Prostate gland (tissue), 2 donors: ENCODE measurements around the gene CDC42BPB. TPM values are rescaled to one million over a fixed set of nuclear protein-coding genes. Genes with fewer than 3 reads are reported as not detected.

Experiments used
- DNase-seq: peaks from one replicate; pipeline ENCODE4 v3.0.0-alpha.2; 2019; ENCODE audit warnings: low spot score
- H3K27ac ChIP-seq, 2 donors: fragments of 200-600 bp; sonication (generic); 2 replicates each; pipeline ENCODE4 v1.5.1; 2017 to 2019
- H3K27me3 ChIP-seq: fragments of 200-600 bp; sonication (generic); replicated peaks from 2 replicates; pipeline ENCODE4 v1.5.1; 2019; ENCODE audit not compliant: insufficient read depth
- H3K36me3 ChIP-seq, 2 donors: fragments of 200-600 bp; sonication (generic); 1 replicate in 1 of 2; 2 replicates in 1 of 2; pipeline versions ENCODE4 v1.5.1 to v1.8.1; 2017 to 2019
- H3K4me1 ChIP-seq: fragments of 200-600 bp; sonication (generic); replicated peaks from 2 replicates; pipeline ENCODE4 v1.5.1; 2019
- H3K4me3 ChIP-seq, 2 donors: fragments of 200-600 bp; sonication (generic); 2 replicates each; pipeline ENCODE4 v1.5.1; 2017 to 2019
- H3K9me3 ChIP-seq: fragments of 200-600 bp; sonication (generic); 2 replicates; pipeline ENCODE4 v1.5.1; 2017
- CTCF ChIP-seq, 4 experiments: fragments of 200-600 bp in 2 of 4; fragments of 450-650 bp in 2 of 4; sonication (generic) in 2 of 4; IDR thresholded peaks; 1 replicate in 3 of 4; 2 replicates in 1 of 4; pipeline ENCODE4 v1.5.1; 2016 to 2019; ENCODE audit warnings: antibody characterized with exemption in 4 of 4, mild to moderate bottlenecking in 2 of 4, moderate library complexity in 2 of 4
- POLR2A ChIP-seq: fragments of 450-650 bp; IDR thresholded peaks from one replicate; pipeline ENCODE4 v1.6.1; 2016; ENCODE audit warnings: antibody characterized with exemption, mild to moderate bottlenecking
- POLR2AphosphoS5 ChIP-seq: sonication (generic); formaldehyde crosslinking; IDR thresholded peaks from one replicate; pipeline ENCODE4 v1.6.1; 2017; ENCODE audit warnings: antibody characterized with exemption
- WGBS: methylation state at CpG from one replicate; pipeline ENCODE4 v1.1.5; 2018; 5-methylcytosine and 5-hydroxymethylcytosine counted together
- intact Hi-C: fragments of 100-400 bp; cut with DNase I; formaldehyde crosslinking; loops from one replicate; pipeline ENCODE4 v1.14.2; 2022
- total RNA-seq, 2 donors: library from RNA; depleted of rRNA; stranded (reverse); fragments of >200 nt; gene quantifications; one replicate each; pipeline ENCODE4 v1.1.0, GENCODE V29; 2016

CDC42BPB gene
- total RNA-seq, 2 donors from 2014 or later, result 78.9 to 172 TPM

- Histone ChIP-seq H3K27me3 (no peaks in the 10 kb centered on the region), H3K4me3 (no peak overlapping the region), H3K27ac (no peak overlapping the region), H3K9me3 (no peaks in the 10 kb centered on the region), H3K4me1 (no peaks in the 10 kb centered on the region), H3K36me3 (no peaks in the 10 kb centered on the region)
- intact Hi-C loops, result no loop called here
- no peak for DNase-seq
- WGBS, result 85% methylated on average over 4 of the region's 4 CpGs
- no peak for TF ChIP-seq POLR2AphosphoS5
- no peak for TF ChIP-seq POLR2A
- TF ChIP-seq CTCF (IDR thresholded peaks at IDR 0.05), result no peak
Observed at GRCh38 chr14:102901633-102902032, 155.7 kb downstream of the CDC42BPB start.

GRCh38 chr14:102900631-102901571, 156.4 kb downstream of the CDC42BPB start:
- no peak for DNase-seq
- Histone ChIP-seq H3K4me1 (no peaks in the 10 kb centered on the region), H3K27me3 (no peaks in the 10 kb centered on the region), H3K9me3 (no peaks in the 10 kb centered on the region), H3K4me3 (no peak overlapping the region), H3K27ac (no peak overlapping the region), H3K36me3 (no peaks in the 10 kb centered on the region)
- TF ChIP-seq CTCF (IDR thresholded peaks at IDR 0.05) (no peak), POLR2AphosphoS5 (no peak), POLR2A (no peak)
- WGBS, result 86% methylated on average over 39 of the region's 39 CpGs
- intact Hi-C loops, result no loop called here

GRCh38 chr14:102899516-102899900, 157.8 kb downstream of the CDC42BPB start:
- TF ChIP-seq POLR2AphosphoS5 (no peak), POLR2A (no peak), CTCF (IDR thresholded peaks at IDR 0.05) (no peak)
- Histone ChIP-seq H3K4me1 (no peaks in the 10 kb centered on the region), H3K9me3 (no peaks in the 10 kb centered on the region), H3K36me3 (no peaks in the 10 kb centered on the region), H3K27ac (no peak overlapping the region), H3K27me3 (no peaks in the 10 kb centered on the region), H3K4me3 (no peak overlapping the region)
- DNase-seq, result no peak
- intact Hi-C loops, result no loop called here
- WGBS, result 97% methylated on average over 8 of the region's 8 CpGs

GRCh38 chr14:102898776-102899515, 158.4 kb downstream of the CDC42BPB start:
- H3K4me3 ChIP-seq, result no peak overlapping the region
- no peaks in the 10 kb centered on the region for H3K36me3 ChIP-seq
- no peak overlapping the region for H3K27ac ChIP-seq
- H3K27me3 ChIP-seq, result no peaks in the 10 kb centered on the region
- WGBS, result 86% methylated on average over 18 of the region's 18 CpGs
- intact Hi-C loops, result no loop called here
- DNase-seq, result no peak
- H3K9me3 ChIP-seq, result no peaks in the 10 kb centered on the region
- no peaks in the 10 kb centered on the region for H3K4me1 ChIP-seq
- TF ChIP-seq POLR2AphosphoS5 (no peak), CTCF (IDR thresholded peaks at IDR 0.05) (no peak), POLR2A (no peak)
